PC-9 (cell line): ENCODE data around the gene ARMH4. TPM values are rescaled to one million over a fixed set of nuclear protein-coding genes. Genes with fewer than 3 reads are reported as not detected.

Experiments
- BruUV-seq: library from RNA; stranded (reverse); fragments of 400-500 nt; replicated peaks from 2 replicates; lab custom pipeline; 2021; lab: Mats Ljungman, UMichigan
- CTCF ChIA-PET: fragments of 300-600 bp; sonication (Branson Sonifier 250); formaldehyde crosslinking; loops from one replicate; lab custom pipeline; 2022; ENCODE audit warnings: antibody characterized with exemption; lab: Charles Lee
- POLR2A ChIA-PET: fragments of 300-600 bp; sonication (Branson Sonifier 250); formaldehyde crosslinking; loops from one replicate; lab custom pipeline; 2022; ENCODE audit warnings: antibody characterized with exemption; ENCODE audit not compliant: unreplicated experiment; lab: Charles Lee
- DNase-seq, 2 experiments: peaks; one replicate each; pipeline versions ENCODE4 v3.0.0 to v3.0.0-alpha.2; 2015 to 2022; ENCODE audit warnings: mixed read lengths in 1 of 2
- H2AFZ ChIP-seq: fragments of 200-600 bp; sonication (generic); 2 replicates; pipeline ENCODE4 v1.8.1; 2017; ENCODE audit warnings: antibody characterized with exemption
- H3F3A ChIP-seq: fragments of 200-600 bp; sonication (generic); 2 replicates; pipeline ENCODE4 v1.8.1; 2017; ENCODE audit warnings: antibody characterized with exemption, mild to moderate bottlenecking, low read depth; ENCODE audit not compliant: insufficient read depth
- H3K27ac ChIP-seq: fragments of 200-600 bp; sonication (generic); 2 replicates; pipeline ENCODE4 v1.6.1; 2016; ENCODE audit warnings: mixed run types
- H3K27me3 ChIP-seq: fragments of 200-600 bp; sonication (generic); 2 replicates; pipeline ENCODE4 v1.6.1; 2016; ENCODE audit warnings: low read depth, mixed run types; ENCODE audit not compliant: insufficient read depth
- H3K36me3 ChIP-seq: fragments of 200-600 bp; sonication (generic); 2 replicates; pipeline ENCODE4 v1.6.1; 2016; ENCODE audit warnings: low read depth, mixed run types
- H3K4me1 ChIP-seq: fragments of 200-600 bp; sonication (generic); replicated peaks from 2 replicates; pipeline ENCODE4 v1.6.1; 2016; ENCODE audit warnings: mixed run types; ENCODE audit not compliant: insufficient read depth
- H3K4me2 ChIP-seq: fragments of 200-600 bp; sonication (generic); 2 replicates; pipeline ENCODE4 v1.6.1; 2017; ENCODE audit warnings: mixed run types
- H3K4me3 ChIP-seq: fragments of 200-600 bp; sonication (generic); 2 replicates; pipeline ENCODE4 v1.6.1; 2016; ENCODE audit warnings: mixed run types
- H3K79me2 ChIP-seq: fragments of 200-600 bp; sonication (generic); 2 replicates; pipeline ENCODE4 v1.6.1; 2017; ENCODE audit warnings: low read depth, mixed run types
- H3K9me2 ChIP-seq: fragments of 200-600 bp; sonication (generic); 2 replicates; pipeline ENCODE4 v1.8.1; 2017; ENCODE audit warnings: mild to moderate bottlenecking; ENCODE audit not compliant: insufficient read depth
- H3K9me3 ChIP-seq: fragments of 200-600 bp; sonication (generic); 2 replicates; pipeline ENCODE4 v1.8.1; 2016; ENCODE audit warnings: low read depth; ENCODE audit not compliant: insufficient read depth
- H4K20me1 ChIP-seq: fragments of 200-600 bp; sonication (generic); 2 replicates; pipeline ENCODE4 v1.8.1; 2017; ENCODE audit not compliant: insufficient read depth
- EZH2 ChIP-seq: fragments of 200-600 bp; sonication (generic); IDR thresholded peaks from 2 replicates; pipeline ENCODE4 v1.8.0; 2017; ENCODE audit warnings: antibody characterized with exemption, low read depth
- intact Hi-C: fragments of 100-400 bp; cut with micrococcal nuclease; formaldehyde crosslinking; loops from one replicate; pipeline ENCODE4 v1.10.0; 2022; ENCODE audit not compliant: unreplicated experiment
- total RNA-seq: library from RNA; stranded (reverse); gene quantifications from 2 replicates; pipeline ENCODE4 v1.2.3, GENCODE V29; 2021
- TF ChIP-seq, protein P1 (sequence below): fragments of 200-600 bp; sonication (generic); conservative IDR thresholded peaks from 2 replicates; pipeline ENCODE4 v1.6.1; 2017; ENCODE audit warnings: mixed run types, antibody characterized with exemption, mild to moderate bottlenecking, moderate library complexity

The ARMH4 gene
- total RNA-seq, 1 experiment from 2014 or later, result not detected

DNA sequence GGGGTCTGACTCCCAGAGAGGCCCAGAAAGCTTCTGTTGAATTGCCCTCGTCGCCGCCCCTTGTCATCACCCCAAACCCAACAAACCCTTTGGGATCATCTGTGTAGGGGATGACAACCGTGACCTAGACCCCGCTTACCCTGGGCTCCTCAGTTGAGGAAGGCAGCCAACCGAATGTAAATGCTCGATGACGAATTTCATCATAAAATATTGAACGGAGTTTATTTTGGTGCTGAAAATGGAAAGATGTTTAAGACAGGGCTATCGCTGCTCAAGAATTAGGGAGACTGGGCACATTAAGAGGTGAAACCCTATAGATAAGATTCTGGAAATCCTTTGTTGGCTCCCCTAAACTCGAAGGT, 48.4 kb upstream of the ARMH4 start:
- DNase-seq, result peak in 1 of 2 experiments; percentile 39

DNA sequence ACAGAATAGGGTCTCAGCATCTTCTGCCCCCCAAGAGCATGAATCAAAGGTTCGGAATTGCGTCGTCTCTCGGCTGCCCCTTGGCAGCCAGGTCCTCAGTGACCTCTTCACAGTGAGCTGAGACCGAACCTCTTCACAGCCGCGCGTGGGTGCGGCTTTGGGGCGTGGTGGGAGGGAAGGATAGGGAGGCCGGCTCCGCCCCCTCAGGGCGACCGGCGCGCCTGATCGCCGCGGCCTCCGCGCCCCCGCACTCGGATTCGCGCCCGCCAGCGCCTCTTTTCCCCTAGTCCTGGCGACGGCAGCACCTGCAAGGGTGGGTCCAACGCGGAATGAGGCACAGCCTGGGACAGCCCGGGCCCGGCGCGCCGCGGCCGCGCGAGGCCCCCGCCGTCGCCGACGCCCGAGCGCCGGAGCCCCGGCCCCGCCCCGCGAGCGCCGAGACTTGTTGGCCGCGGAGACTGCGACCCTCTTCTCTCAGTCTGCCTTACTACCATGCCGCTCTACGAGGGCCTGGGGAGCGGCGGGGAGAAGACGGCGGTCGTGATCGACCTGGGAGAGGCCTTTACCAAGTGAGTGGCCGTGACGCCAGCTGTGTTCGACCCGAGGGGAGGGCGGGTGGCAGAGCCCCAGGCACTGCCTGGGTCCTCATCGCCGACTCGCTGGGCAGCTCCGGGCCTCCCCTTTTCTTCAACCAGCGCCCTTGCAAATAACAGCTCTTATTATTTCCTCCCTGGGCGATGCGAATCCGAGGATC, 47.9 kb upstream of the ARMH4 start, which contains the start of gene ACTR10:
Gene ACTR10 (plus strand): TSS at position 424 of the 754 bp plus-strand sequence. CDS start 69 bp downstream, at position 493.
- TSS peak; percentile 49 for BruUV-seq
- CTCF ChIA-PET, result interaction anchor here (0.5 kb wide), 1 partner anchor 99 kb away, joined by 3 read pairs; no protein-coding TSS in a partner anchor
- Histone ChIP-seq H3F3A (0 out of 2 replicates have a peak, but pooled peaks cover 3% of the 10 kb centered on the region), H3K36me3 (no peaks in the 10 kb centered on the region), H3K27me3 (no peaks in the 10 kb centered on the region), H3K79me2 (peaks cover 21% of the 10 kb centered on the region), H4K20me1 (no peaks in the 10 kb centered on the region), H2AFZ (peak within 1 kb of the TSS; percentile 100), H3K4me3 (peak within 1 kb of the TSS; percentile 100), H3K9me3 (no peaks in the 10 kb centered on the region), H3K27ac (peak within 1 kb of the TSS; percentile 65), H3K4me1 (peaks cover 18% of the 10 kb centered on the region), H3K9me2 (no peaks in the 10 kb centered on the region), H3K4me2 (peak within 1 kb of the TSS; percentile 90)
- no peak for TF ChIP-seq EZH2
- TF ChIP-seq, protein P1, sequence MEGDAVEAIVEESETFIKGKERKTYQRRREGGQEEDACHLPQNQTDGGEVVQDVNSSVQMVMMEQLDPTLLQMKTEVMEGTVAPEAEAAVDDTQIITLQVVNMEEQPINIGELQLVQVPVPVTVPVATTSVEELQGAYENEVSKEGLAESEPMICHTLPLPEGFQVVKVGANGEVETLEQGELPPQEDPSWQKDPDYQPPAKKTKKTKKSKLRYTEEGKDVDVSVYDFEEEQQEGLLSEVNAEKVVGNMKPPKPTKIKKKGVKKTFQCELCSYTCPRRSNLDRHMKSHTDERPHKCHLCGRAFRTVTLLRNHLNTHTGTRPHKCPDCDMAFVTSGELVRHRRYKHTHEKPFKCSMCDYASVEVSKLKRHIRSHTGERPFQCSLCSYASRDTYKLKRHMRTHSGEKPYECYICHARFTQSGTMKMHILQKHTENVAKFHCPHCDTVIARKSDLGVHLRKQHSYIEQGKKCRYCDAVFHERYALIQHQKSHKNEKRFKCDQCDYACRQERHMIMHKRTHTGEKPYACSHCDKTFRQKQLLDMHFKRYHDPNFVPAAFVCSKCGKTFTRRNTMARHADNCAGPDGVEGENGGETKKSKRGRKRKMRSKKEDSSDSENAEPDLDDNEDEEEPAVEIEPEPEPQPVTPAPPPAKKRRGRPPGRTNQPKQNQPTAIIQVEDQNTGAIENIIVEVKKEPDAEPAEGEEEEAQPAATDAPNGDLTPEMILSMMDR, result no peak
- intact Hi-C loops, result loop anchor here (2.0 kb wide), 1 partner anchor 45 kb away; the partner anchor contains the start of gene PSMA3
- POLR2A ChIA-PET, result interaction anchor here (0.6 to 1.0 kb wide), 2 partner anchors 45 to 1284 kb away, joined by 3 to 4 read pairs; partner anchors contain the start of genes JKAMP, L3HYPDH and PSMA3
- peak; percentile 59 to 90 for DNase-seq

More for the DNA sequence above, 48.4 kb upstream of the ARMH4 start:
- H3K4me2 ChIP-seq, result peak overlapping the region; percentile 90
- peak overlapping the region; percentile 65 for H3K27ac ChIP-seq
- no peaks in the 10 kb centered on the region for H3K9me2 ChIP-seq
- H4K20me1 ChIP-seq, result no peaks in the 10 kb centered on the region
- CTCF ChIA-PET, result no interaction called here
- H3K4me3 ChIP-seq, result peak overlapping the region; percentile 100
- H3K4me1 ChIP-seq, result peaks cover 18% of the 10 kb centered on the region
- TSS peak; percentile 79 for BruUV-seq
- no peaks in the 10 kb centered on the region for H3K9me3 ChIP-seq
- POLR2A ChIA-PET, result interaction anchor here (0.6 kb wide), 1 partner anchor 1284 kb away, joined by 4 read pairs; the partner anchor contains the start of genes JKAMP and L3HYPDH
- H3F3A ChIP-seq, result 0 out of 2 replicates have a peak, but pooled peaks cover 3% of the 10 kb centered on the region
- H3K27me3 ChIP-seq, result no peaks in the 10 kb centered on the region
- no peaks in the 10 kb centered on the region for H3K36me3 ChIP-seq
- no peak for TF ChIP-seq EZH2
- TF ChIP-seq, protein P1, result no peak
- peak overlapping the region; percentile 100 for H2AFZ ChIP-seq
- peaks cover 21% of the 10 kb centered on the region for H3K79me2 ChIP-seq
- intact Hi-C loops, result loop anchor here (2.0 kb wide), 1 partner anchor 44 kb away; the partner anchor contains the start of gene PSMA3

DNA sequence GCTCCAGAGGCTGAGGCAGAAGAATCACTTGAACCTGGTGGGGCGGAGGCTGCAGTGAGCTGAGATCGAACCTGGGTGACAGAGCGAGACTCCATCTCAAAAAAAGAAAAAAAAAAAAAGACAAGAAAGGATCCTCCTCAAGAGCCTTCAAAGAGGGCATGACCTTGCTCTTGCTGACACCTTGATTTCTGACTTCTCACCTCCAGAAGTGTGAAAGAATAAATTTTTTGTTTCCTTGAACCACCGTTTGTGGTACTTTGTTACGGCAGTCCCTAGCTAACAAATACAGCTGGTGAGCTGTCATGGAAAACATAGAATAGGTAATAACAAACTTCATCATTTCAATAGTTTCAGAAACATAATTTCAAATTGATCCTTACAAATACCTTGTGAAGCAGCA, 46.1 kb upstream of the ARMH4 start:
- POLR2A ChIA-PET, result no interaction called here
- Histone ChIP-seq H3K27me3 (no peaks in the 10 kb centered on the region), H3K4me3 (no peak overlapping the region), H3K4me2 (no peak overlapping the region), H3K79me2 (peaks cover 21% of the 10 kb centered on the region), H3K9me2 (no peaks in the 10 kb centered on the region), H3K4me1 (peaks cover 18% of the 10 kb centered on the region), H3K9me3 (no peaks in the 10 kb centered on the region), H2AFZ (no peak overlapping the region), H4K20me1 (no peaks in the 10 kb centered on the region), H3K36me3 (no peaks in the 10 kb centered on the region), H3K27ac (no peak overlapping the region), H3F3A (0 out of 2 replicates have a peak, but pooled peaks cover 3% of the 10 kb centered on the region)
- TF ChIP-seq EZH2, result no peak
- TF ChIP-seq, protein P1, result no peak
- no TSS peak for BruUV-seq
- CTCF ChIA-PET, result no interaction called here
- intact Hi-C loops, result no loop called here
- no peak for DNase-seq
